ENCODE measurements around the gene GSG1L. TPM values are rescaled to one million over a fixed set of nuclear protein-coding genes. Genes with fewer than 3 reads are reported as not detected.
"Not testable (repeated sequence)": the region's sequence is repeated elsewhere in the genome, so short reads cannot be mapped to it uniquely, and the experiment has no call there.

The GSG1L gene
- total RNA-seq, 1 donor: under 0.01 TPM

DNA sequence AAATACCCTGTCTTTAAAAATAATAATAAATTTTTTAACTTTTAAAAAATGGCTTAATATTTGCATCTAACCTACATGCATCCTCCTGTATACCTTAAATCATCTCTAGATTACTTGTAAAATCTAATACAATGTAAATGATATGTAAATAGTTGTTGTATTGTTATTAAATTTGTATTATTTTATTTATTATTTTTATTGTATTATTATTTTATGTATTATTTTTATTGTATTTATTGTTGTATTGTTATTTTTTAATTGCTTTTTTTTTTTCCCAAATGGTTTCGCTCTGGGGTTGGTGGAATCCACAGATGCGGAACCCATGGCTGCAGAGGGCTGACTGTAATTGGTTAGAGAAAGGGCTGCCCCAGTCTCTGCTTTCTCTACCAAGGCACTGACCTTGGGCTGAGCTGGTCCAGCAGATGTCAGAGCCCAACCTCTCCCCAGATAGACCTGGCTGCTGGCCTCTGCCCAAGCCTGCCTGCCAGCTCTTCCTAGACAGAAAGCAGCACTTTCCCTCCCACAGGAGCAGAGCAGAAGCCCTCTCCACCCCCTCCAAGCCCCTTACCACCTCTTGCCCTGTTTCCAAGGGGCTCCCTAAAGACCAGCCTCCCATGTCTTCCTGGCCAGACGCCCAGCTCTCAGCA is 183.8 kb downstream of the GSG1L start:
- no peak overlapping the region for H3K4me3 ChIP-seq (ENCODE audit: low read length)
- H3K4me1 ChIP-seq (ENCODE audit: insufficient read depth, low read length): no peaks in the 10 kb centered on the region
- no peaks in the 10 kb centered on the region for H3K27me3 ChIP-seq (ENCODE audit: insufficient read depth, low read length)
- H3K9me3 ChIP-seq (ENCODE audit: low read depth, low read length): no peaks in the 10 kb centered on the region

DNA sequence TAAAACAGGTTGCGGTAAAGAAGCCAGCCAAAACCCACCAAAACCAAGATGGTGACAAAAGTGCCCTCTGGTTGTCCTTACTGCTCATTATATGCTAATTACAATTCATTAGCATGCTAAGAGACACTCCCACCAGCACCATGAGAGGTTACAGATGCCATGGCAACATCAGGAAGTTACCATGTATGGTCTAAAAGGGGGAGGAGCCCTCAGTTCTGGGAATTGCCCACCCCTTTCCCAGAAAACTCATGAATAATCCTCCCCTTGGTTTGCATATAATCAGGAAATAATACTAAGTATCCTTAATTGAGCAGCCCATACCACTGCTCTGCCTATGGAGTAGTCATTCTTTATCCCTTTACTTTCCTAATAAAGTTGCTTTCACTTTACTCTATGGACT is 190.9 kb downstream of the GSG1L start:
- H3K4me3 ChIP-seq (ENCODE audit: low read length); H3K4me1 ChIP-seq (ENCODE audit: insufficient read depth, low read length); H3K27me3 ChIP-seq (ENCODE audit: insufficient read depth, low read length); H3K9me3 ChIP-seq (ENCODE audit: low read depth, low read length): not testable (repeated sequence)

DNA sequence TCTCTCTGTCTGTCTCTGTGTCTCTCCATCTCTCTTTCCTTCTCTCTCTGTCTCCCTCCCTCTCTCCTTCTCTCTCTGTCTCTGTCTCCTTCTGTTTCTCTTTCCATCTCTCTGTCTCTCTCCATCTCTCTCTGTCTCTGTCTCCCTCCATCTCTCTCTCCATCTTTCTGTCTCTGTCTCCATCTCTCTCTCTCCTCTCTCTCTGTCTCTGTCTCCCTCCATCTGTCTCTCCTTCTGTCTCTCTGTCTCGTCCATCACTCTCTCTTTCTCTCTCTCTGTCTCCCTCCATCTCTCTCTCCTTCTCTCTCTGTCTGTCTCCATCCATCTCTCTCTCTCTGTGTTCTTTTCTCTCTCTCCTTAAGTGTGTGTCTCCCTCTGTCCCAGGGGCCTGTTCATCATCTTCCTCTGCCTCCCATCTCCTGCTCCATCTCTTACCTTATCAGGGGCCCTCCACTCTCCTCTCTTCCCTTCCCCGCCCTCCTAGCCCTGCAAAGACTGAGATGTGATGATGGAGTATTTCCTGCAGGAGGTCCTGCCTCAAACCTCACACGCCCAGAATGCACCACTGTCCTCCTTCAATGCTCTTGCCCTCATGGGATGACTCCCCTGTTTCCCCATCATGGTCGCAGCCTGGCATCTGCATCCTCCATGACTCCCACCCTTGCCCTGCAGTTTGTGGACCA is 193.3 kb downstream of the GSG1L start:
- Histone ChIP-seq H3K27me3 (ENCODE audit: insufficient read depth, low read length) (no peaks in the 10 kb centered on the region), H3K4me3 (ENCODE audit: low read length) (no peak overlapping the region), H3K9me3 (ENCODE audit: low read depth, low read length) (no peaks in the 10 kb centered on the region), H3K4me1 (ENCODE audit: insufficient read depth, low read length) (no peaks in the 10 kb centered on the region)

DNA sequence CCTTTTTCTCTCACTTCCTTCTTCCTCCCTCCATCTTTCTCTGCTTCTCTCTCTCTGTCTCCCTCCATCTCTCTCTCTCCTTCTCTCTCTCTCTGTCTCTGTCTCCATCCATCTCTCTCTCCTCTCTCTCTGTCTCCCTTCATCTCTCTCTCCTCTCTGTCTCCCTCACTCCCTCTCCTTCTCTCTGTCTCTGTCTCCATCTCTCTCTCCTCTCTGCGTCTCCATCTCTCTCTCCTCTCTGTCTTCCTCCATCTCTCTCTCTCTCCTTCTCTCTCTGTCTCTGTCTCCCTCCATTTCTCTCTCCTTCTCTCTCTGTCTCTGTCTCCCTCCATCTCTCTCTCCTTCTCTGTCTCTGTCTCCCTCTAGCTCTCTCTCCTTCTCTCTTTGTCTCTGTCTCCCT is 194.1 kb downstream of the GSG1L start:
- Histone ChIP-seq H3K4me3 (ENCODE audit: low read length) (no peak overlapping the region), H3K9me3 (ENCODE audit: low read depth, low read length) (no peaks in the 10 kb centered on the region), H3K27me3 (ENCODE audit: insufficient read depth, low read length) (no peaks in the 10 kb centered on the region), H3K4me1 (ENCODE audit: insufficient read depth, low read length) (no peaks in the 10 kb centered on the region)

DNA sequence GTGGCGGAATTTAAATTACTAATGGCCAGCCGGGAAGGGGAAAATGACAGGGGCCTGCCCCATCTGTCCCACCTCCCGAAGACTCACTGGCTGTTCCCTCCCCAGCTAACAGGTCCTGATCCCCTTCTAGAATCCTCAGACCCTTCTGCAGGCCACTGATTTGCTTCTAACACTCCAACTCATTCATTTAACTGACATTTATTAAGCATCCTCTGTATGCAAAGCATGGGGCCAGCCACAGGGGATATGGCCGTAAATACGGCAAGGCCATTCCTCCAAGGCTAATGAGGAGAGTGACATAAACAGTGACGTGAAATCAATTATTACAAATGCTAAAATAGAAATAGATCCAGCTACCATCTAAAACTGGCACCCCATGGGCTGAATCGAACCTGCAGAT is 195.3 kb downstream of the GSG1L start:
- no peaks in the 10 kb centered on the region for H3K4me1 ChIP-seq (ENCODE audit: insufficient read depth, low read length)
- H3K4me3 ChIP-seq (ENCODE audit: low read length): no peak overlapping the region
- H3K27me3 ChIP-seq (ENCODE audit: insufficient read depth, low read length): no peaks in the 10 kb centered on the region
- peaks cover 5% of the 10 kb centered on the region for H3K9me3 ChIP-seq (ENCODE audit: low read depth, low read length)

DNA sequence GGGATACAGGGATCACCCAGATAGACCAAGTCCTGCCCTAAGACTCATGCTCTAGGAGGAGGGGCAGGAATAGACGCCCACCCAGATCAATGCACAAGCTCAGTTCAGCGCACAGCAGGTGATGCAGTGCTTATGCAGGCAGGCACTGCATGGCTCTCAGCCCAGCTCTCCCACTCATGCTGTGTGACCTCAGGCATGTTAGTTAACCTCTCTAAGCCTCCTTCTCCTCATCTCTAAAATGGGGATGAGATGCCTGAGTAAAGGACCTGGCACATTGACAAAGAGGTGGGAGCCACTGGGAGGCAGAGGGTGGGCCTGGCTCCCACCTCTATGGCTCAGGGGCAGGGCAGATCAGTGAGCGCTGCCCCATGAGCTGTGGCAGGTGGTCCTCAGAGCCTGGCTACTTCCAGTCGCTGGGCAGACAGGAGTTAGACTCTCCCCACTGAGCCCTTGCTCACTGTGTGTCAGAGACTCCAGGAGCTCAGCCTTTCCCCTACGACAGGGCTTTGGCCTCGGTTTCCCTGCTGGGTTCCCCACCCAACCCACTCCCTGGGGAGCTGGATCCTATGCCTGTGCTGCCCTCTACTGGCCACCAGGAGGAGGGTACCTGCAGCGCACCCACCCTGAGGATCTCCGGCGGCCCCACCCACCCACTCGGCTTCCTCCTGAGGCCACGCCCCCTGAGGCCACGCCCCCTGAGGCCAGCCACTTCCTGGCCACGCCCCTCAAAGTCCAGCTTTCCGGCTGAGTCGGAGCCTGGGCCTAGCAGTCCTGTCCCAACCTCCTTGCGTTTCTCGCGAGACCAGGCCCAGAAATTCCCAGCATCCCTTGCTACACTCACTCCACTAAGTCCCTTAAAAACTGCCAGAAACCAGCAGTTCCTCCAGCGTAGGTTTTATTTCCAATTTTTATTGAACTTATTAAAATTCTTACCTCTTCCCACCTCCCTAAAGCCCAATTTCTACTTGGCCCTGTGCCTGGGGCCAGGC is 196.1 kb downstream of the GSG1L start:
- peaks cover 7% of the 10 kb centered on the region for H3K9me3 ChIP-seq (ENCODE audit: low read depth, low read length)
- no peaks in the 10 kb centered on the region for H3K4me1 ChIP-seq (ENCODE audit: insufficient read depth, low read length)
- no peaks in the 10 kb centered on the region for H3K27me3 ChIP-seq (ENCODE audit: insufficient read depth, low read length)
- H3K4me3 ChIP-seq (ENCODE audit: low read length): no peak overlapping the region

GRCh38 chr16:27863377-27863776 is 200.1 kb downstream of the GSG1L start:
- no peak overlapping the region for H3K4me3 ChIP-seq (ENCODE audit: low read length)
- H3K4me1 ChIP-seq (ENCODE audit: insufficient read depth, low read length): no peaks in the 10 kb centered on the region
- H3K9me3 ChIP-seq (ENCODE audit: low read depth, low read length): peaks cover 7% of the 10 kb centered on the region

DNA sequence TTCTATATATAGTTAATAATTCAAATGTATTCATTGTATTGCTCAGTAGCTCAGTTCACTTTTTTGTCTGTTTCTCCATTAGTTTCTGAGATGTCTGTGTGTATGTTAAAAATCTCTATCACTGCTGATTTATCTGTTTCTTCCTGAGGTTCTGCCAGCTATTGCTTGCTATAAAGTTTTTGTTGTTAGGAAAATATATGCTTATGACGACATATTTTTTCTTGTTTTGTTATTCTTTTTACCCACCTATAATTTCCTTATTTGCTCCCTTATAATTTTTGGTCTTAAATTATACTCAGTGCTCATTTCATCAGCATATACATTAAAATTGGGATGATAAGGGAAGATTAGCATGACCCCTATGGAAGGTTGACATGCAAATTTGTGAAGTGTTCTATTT is 200.6 kb downstream of the GSG1L start:
- H3K4me3 ChIP-seq (ENCODE audit: low read length): no peak overlapping the region
- H3K9me3 ChIP-seq (ENCODE audit: low read depth, low read length): peaks cover 7% of the 10 kb centered on the region
- no peaks in the 10 kb centered on the region for H3K4me1 ChIP-seq (ENCODE audit: insufficient read depth, low read length)
- H3K27me3 ChIP-seq (ENCODE audit: insufficient read depth, low read length): no peaks in the 10 kb centered on the region

More at GRCh38 chr16:27863377-27863776, 200.1 kb downstream of the GSG1L start:
- H3K27me3 ChIP-seq (ENCODE audit: insufficient read depth, low read length): no peaks in the 10 kb centered on the region

- Histone ChIP-seq H3K4me1 (ENCODE audit: insufficient read depth, low read length) (no peaks in the 10 kb centered on the region), H3K27me3 (ENCODE audit: insufficient read depth, low read length) (no peaks in the 10 kb centered on the region), H3K9me3 (ENCODE audit: low read depth, low read length) (peaks cover 7% of the 10 kb centered on the region), H3K4me3 (ENCODE audit: low read length) (no peak overlapping the region)
These were observed 203.4 kb downstream of the GSG1L start for GRCh38 chr16:27860091-27860490.

GRCh38 chr16:27859020-27859419 is 204.5 kb downstream of the GSG1L start:
- Histone ChIP-seq H3K9me3 (ENCODE audit: low read depth, low read length) (peaks cover 7% of the 10 kb centered on the region), H3K4me1 (ENCODE audit: insufficient read depth, low read length) (no peaks in the 10 kb centered on the region), H3K27me3 (ENCODE audit: insufficient read depth, low read length) (no peaks in the 10 kb centered on the region), H3K4me3 (ENCODE audit: low read length) (no peak overlapping the region)

GRCh38 chr16:27853651-27854050 is 209.9 kb downstream of the GSG1L start:
- H3K9me3 ChIP-seq (ENCODE audit: low read depth, low read length): no peaks in the 10 kb centered on the region
- H3K4me1 ChIP-seq (ENCODE audit: insufficient read depth, low read length): no peaks in the 10 kb centered on the region
- no peaks in the 10 kb centered on the region for H3K27me3 ChIP-seq (ENCODE audit: insufficient read depth, low read length)
- no peak overlapping the region for H3K4me3 ChIP-seq (ENCODE audit: low read length)

- Histone ChIP-seq H3K27me3 (ENCODE audit: insufficient read depth, low read length) (no peaks in the 10 kb centered on the region), H3K4me3 (ENCODE audit: low read length) (no peak overlapping the region), H3K9me3 (ENCODE audit: low read depth, low read length) (no peaks in the 10 kb centered on the region), H3K4me1 (ENCODE audit: insufficient read depth, low read length) (no peaks in the 10 kb centered on the region)
These were observed 210.4 kb downstream of the GSG1L start for GRCh38 chr16:27853101-27853500.

- Histone ChIP-seq H3K4me1 (ENCODE audit: insufficient read depth, low read length) (no peaks in the 10 kb centered on the region), H3K27me3 (ENCODE audit: insufficient read depth, low read length) (no peaks in the 10 kb centered on the region), H3K9me3 (ENCODE audit: low read depth, low read length) (no peaks in the 10 kb centered on the region), H3K4me3 (ENCODE audit: low read length) (no peak overlapping the region)
These were observed 210.8 kb downstream of the GSG1L start for GRCh38 chr16:27852681-27853080.

- no peaks in the 10 kb centered on the region for H3K9me3 ChIP-seq (ENCODE audit: low read depth, low read length)
- H3K4me3 ChIP-seq (ENCODE audit: low read length): no peak overlapping the region
- no peaks in the 10 kb centered on the region for H3K4me1 ChIP-seq (ENCODE audit: insufficient read depth, low read length)
- no peaks in the 10 kb centered on the region for H3K27me3 ChIP-seq (ENCODE audit: insufficient read depth, low read length)
These were observed 211.4 kb downstream of the GSG1L start for GRCh38 chr16:27852116-27852515.

DNA sequence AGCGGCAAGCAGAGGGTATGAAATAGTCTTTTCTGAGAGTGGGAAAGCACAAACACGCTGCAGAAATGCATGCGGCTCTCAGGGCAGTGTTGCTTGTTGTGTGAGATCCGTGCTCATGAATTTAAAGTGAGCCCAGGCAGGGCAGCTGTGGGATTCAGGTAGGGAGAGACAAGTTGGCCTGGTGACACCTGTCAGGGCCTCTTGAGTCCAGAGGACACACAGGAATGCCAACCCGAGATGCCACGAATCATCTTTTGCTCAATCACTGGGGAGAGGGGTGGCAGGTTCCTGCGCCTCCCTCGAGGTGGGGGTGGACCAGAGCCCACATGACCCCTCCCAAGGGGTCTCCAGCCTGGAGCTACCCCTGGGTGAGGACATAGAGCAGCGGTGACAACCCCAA is 211.9 kb downstream of the GSG1L start:
- no peaks in the 10 kb centered on the region for H3K9me3 ChIP-seq (ENCODE audit: low read depth, low read length)
- H3K27me3 ChIP-seq (ENCODE audit: insufficient read depth, low read length): no peaks in the 10 kb centered on the region
- no peaks in the 10 kb centered on the region for H3K4me1 ChIP-seq (ENCODE audit: insufficient read depth, low read length)
- H3K4me3 ChIP-seq (ENCODE audit: low read length): no peak overlapping the region
